NT2/D1 (cell line): ENCODE results near the gene MON1A.

ENCODE experiments used
- SUZ12 ChIP-seq: IDR thresholded peaks from 2 replicates; pipeline ENCODE4 v1.6.1; 2011; ENCODE audit not compliant: insufficient read length, insufficient read depth; ENCODE audit errors: extremely low read depth
- YY1 ChIP-seq: IDR thresholded peaks from 2 replicates; pipeline ENCODE4 v1.6.1; 2011; ENCODE audit not compliant: insufficient read length, insufficient read depth
- ZNF274 ChIP-seq: IDR thresholded peaks from 2 replicates; pipeline ENCODE4 v1.6.1; 2011; ENCODE audit warnings: mild to moderate bottlenecking, low read depth, low read length

GRCh38 chr3:49865198-49865784 is 64.3 kb downstream of the MON1A start:
- TF ChIP-seq ZNF274 (no peak), YY1 (no peak), SUZ12 (no peak)
